MG63 (cell line): ENCODE measurements around the gene IDH3A. TPM values are rescaled to one million over a fixed set of nuclear protein-coding genes. Genes with fewer than 3 reads are reported as not detected.
A peak's percentile ranks its signal among the peaks of the same experiment; 100 is the strongest.

Experiments
- DNase-seq: peaks from one replicate; pipeline ENCODE4 v3.0.0-alpha.2; 2020
- H3K27me3 ChIP-seq: fragments of 250-450 bp; sonication (Bioruptor Pico); 2 replicates; pipeline ENCODE4 v1.5.1; 2020; ENCODE audit warnings: mild to moderate bottlenecking, moderate library complexity
- H3K36me3 ChIP-seq: fragments of 250-450 bp; sonication (Bioruptor Pico); 2 replicates; pipeline ENCODE4 v1.5.1; 2020; ENCODE audit warnings: mild to moderate bottlenecking, moderate library complexity
- H3K4me3 ChIP-seq: fragments of 250-450 bp; sonication (Bioruptor Pico); 2 replicates; pipeline ENCODE4 v1.5.1; 2020; ENCODE audit warnings: mild to moderate bottlenecking, moderate library complexity
- H3K9me3 ChIP-seq: fragments of 250-450 bp; sonication (Bioruptor Pico); 2 replicates; pipeline ENCODE4 v1.5.1; 2020; ENCODE audit warnings: mild to moderate bottlenecking, moderate library complexity
- total RNA-seq: library from RNA; depleted of rRNA; stranded (reverse); fragments of >200 nt; shearing (Covaris generic); gene quantifications from 2 replicates; pipeline ENCODE4 v1.2.3, GENCODE V29; 2014; ENCODE audit warnings: low replicate concordance; rRNA removed

IDH3A gene
- 67.3 and 87.9 TPM in 2 replicates for total RNA-seq

DNA sequence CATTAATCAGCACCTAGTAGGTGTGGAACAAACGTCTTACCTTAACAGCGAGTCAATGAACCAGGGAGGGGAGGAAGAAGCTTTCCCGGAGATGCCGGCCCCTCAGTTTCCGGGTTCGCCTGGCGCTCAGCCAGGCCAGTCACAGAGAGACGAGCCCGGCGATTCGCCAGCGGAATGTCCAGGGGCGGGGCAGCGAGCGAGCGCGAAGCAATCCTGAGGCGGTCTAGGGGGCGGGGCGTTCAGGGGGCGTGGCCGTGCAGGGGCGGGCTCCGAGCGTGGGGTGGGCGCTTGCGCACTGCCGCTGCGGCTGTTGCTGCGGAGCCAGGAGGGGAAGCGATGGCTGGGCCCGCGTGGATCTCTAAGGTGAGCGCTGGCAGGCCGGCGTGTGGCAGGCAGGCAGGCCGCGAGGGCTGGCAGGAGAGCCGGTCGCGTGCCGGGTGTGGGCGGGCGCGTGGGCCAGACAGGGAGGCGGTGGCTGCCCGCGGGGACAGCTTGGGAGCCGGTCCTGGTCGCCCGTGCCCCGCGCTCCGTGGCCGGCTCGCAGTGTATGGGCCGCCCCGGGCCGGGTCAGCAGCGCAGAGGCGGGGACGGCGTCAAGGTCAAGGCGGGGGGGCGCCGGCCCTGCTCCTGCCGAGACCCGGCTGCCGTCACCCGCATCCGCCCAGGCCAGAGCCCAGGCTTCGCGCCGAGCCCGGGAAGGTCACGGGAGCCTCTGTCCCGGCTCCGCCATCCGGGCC, at the start of gene IDH3A:
IDH3A (plus strand) TSS at position 295 of the 737 bp plus-strand sequence; CDS start at position 337, 42 bp downstream.
- DNase-seq: peak; percentile 98
- H3K9me3 ChIP-seq: no peaks in the 10 kb centered on the region

DNA sequence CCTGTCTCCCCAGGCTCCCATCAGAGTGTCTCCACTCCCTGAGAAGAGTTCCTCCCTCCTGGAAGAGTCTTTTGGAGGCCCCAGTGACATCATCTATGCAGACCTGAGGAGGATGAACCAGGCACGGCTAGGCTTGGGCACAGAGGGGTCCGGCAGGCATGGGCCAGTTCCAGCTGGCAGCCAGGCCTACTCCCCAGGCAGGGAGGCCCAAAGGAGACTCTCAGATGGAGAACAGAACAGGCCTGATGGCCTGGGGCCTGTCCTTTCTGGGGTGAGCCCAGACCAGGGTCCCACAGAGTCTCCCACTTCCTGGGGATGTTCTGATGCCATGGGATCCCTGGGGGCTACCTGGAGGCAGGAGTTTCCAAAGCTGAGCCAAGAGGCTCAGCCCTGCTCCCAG, 48.3 kb upstream of the IDH3A start:
- H3K36me3 ChIP-seq: no peaks in the 10 kb centered on the region
- H3K27me3 ChIP-seq: no peaks in the 10 kb centered on the region
- no peaks in the 10 kb centered on the region for H3K9me3 ChIP-seq
- H3K4me3 ChIP-seq: no peak overlapping the region
- DNase-seq: no peak

More for the DNA sequence above, at the start of gene IDH3A:
- Histone ChIP-seq H3K27me3 (no peaks in the 10 kb centered on the region), H3K36me3 (peaks cover 2% of the 10 kb centered on the region), H3K4me3 (peak within 1 kb of the TSS; percentile 81)

GRCh38 chr15:78101423-78102105, 47.6 kb upstream of the IDH3A start:
- Histone ChIP-seq H3K36me3 (no peaks in the 10 kb centered on the region), H3K4me3 (no peak overlapping the region), H3K9me3 (no peaks in the 10 kb centered on the region), H3K27me3 (no peaks in the 10 kb centered on the region)
- DNase-seq: no peak

DNA sequence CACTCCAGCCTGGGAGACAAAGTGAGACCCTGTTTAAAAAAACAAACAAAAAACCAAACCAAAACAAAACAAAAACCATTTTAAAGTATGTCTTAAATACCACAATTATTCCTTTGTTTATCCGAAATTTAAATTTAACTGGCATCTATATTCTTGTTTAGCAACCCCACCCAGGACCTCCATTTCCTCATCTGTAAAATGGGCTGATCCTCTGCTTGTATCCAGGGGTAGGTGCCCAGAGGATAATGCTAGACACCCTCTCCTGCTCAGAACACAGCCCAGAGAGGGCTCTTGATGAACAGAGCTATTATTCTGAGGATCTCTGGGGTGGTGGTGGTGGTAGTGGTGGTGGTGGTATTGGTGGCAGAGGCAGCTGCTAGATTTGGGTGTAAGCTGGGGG, 47.0 kb upstream of the IDH3A start:
- Histone ChIP-seq H3K36me3 (no peaks in the 10 kb centered on the region), H3K9me3 (no peaks in the 10 kb centered on the region), H3K27me3 (no peaks in the 10 kb centered on the region), H3K4me3 (no peak overlapping the region)
- no peak for DNase-seq

DNA sequence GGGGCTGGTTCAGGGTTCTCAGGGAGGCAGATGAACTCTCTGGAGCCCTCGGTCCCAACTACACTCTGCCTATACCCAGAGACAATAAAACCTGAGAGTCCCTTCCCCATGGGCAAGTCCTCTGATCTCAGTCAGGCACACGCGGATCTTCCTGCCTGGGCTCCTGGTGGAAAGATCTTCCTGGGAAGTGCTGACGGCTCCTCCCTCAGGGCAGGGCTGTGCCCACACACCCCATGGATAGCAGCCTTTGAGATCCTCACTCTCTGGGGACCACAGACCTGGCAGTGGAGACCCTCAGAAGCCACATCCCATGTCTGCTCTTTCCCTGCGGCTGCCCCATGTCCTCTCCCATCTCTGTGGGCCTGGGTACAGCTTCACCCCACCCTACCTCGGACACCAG, 46.4 kb upstream of the IDH3A start:
- H3K27me3 ChIP-seq: no peaks in the 10 kb centered on the region
- no peaks in the 10 kb centered on the region for H3K9me3 ChIP-seq
- DNase-seq: no peak
- H3K36me3 ChIP-seq: no peaks in the 10 kb centered on the region
- H3K4me3 ChIP-seq: no peak overlapping the region

- no peaks in the 10 kb centered on the region for H3K27me3 ChIP-seq
- no peak for DNase-seq
- H3K4me3 ChIP-seq: no peak overlapping the region
- H3K9me3 ChIP-seq: no peaks in the 10 kb centered on the region
- H3K36me3 ChIP-seq: no peaks in the 10 kb centered on the region
Observed at GRCh38 chr15:78103406-78104118, 45.6 kb upstream of the IDH3A start.

DNA sequence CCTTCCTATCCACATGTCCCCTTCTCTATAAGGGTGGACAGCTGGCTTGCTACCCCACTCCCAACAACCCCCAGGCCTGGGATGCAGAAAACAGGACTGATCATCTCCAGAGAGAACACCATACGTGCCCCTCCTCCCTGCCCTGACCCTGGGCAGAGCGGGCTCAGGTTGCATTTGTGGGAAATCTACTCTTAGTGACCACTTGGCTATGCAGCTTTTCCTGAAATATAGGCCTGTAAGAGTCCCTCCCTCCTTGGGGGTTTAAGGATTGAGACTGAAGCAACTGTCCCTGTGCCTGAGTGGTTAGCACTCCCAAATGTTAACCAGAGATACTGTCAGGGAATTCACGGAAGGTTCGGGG, 45.1 kb upstream of the IDH3A start:
- no peak for DNase-seq
- Histone ChIP-seq H3K9me3 (no peaks in the 10 kb centered on the region), H3K36me3 (no peaks in the 10 kb centered on the region), H3K4me3 (no peak overlapping the region), H3K27me3 (no peaks in the 10 kb centered on the region)

DNA sequence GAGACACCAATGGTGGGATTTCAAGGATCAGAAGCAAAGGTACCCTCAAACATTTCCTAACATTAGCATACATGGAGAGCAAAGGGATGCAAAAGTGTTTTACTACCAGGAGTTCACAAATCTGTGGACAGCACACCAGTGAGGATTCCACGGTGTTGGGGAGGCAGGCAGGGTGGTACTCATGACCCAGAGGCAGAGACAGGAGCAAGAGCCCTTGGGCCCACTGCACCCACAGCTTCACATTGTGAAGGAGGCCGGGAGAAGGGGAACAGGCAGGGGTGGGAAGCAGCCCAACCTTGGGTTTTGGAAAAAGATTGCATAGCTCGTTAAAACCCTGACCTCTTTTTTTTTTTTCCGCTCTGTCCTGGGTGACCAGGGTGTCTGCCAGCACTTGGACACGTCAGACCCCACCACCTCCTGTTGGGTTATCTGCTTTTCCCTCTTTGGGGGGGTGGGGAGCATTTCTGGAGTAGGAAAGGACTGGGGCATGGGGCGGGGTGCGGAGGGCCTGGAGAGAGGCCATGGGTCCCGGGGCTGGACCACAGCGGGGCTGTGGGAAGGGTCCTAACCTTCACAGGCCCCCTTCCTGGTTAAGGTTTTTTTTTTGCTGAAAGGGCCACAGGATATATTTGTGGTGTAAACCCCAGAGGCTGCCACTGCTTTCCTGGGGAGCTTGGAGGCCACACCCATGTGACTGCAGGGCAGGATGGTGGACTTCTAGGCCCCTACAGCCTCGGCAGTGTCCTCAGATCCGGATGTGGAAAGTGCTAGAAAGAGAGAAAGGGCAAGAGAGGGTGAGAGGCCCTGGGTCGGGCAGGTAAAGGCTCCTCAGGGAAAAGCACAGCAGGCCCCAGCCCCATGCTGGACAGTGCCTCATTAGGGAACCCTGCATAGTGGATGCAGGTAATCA, 44.3 kb upstream of the IDH3A start:
- Histone ChIP-seq H3K27me3 (no peaks in the 10 kb centered on the region), H3K36me3 (no peaks in the 10 kb centered on the region), H3K4me3 (no peak overlapping the region), H3K9me3 (no peaks in the 10 kb centered on the region)
- no peak for DNase-seq

DNA sequence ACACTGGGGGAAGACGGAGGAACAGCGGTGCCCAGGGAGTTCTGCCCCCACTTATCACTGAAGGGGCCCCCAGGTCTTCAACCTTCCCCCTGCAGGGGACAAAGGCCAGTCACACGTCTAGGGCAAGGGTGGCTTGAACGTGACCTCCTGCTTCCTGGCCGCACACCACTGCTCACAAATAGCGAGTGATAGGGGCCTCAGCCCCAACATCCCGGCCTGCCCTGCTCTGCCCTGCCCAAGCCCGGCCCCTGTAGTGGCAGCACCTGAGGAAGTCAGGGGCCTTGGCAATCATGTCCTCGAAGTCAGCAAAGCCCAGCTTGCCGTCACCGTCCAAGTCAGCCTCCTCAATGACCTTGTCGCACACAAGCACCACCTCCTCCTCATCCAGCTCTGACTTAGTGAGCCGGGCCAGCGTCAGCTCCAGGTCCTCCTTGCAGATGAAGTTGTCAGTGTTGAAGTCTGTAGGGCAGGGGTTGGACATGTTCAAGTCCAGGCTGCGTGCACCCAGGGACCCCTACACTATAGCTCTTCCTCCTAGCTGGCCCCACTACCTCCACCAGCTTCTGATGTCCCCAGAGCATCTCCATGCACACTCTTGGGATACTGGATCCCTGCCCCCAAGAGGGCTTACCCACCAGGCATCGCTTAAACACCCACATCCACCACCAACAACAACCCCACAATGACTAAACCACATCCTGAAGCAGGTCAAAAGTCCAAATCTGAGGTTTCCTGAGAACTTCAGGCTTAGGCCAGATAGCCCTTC, 43.5 kb upstream of the IDH3A start:
- no peak for DNase-seq
- H3K9me3 ChIP-seq: no peaks in the 10 kb centered on the region
- H3K4me3 ChIP-seq: no peak overlapping the region
- no peaks in the 10 kb centered on the region for H3K27me3 ChIP-seq
- no peaks in the 10 kb centered on the region for H3K36me3 ChIP-seq

DNA sequence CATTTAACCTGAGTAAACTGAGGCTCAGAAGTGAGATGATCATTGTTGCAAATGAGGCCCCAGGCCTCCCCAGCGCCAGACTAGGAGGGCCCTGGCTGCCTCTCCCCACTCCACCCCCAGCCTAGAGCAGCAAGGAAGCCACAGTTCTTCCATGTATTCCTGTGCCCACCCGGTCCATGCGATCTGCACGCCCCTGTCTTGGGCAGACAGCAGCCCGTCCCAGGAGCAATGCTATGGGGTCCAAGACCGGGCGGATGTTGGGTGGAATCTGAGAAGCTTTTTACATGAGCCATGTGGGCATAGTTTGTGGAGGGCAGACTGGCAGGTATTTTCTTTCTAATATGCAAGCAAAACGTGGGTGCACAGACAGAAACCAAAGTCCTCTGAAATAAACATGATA, 41.7 kb upstream of the IDH3A start:
- H3K27me3 ChIP-seq: no peaks in the 10 kb centered on the region
- DNase-seq: no peak
- H3K9me3 ChIP-seq: no peaks in the 10 kb centered on the region
- no peaks in the 10 kb centered on the region for H3K36me3 ChIP-seq
- no peak overlapping the region for H3K4me3 ChIP-seq

- Histone ChIP-seq H3K4me3 (no peak overlapping the region), H3K27me3 (no peaks in the 10 kb centered on the region), H3K9me3 (no peaks in the 10 kb centered on the region), H3K36me3 (no peaks in the 10 kb centered on the region)
- DNase-seq: peak; percentile 82
Observed at GRCh38 chr15:78108300-78109084, 40.7 kb upstream of the IDH3A start.

DNA sequence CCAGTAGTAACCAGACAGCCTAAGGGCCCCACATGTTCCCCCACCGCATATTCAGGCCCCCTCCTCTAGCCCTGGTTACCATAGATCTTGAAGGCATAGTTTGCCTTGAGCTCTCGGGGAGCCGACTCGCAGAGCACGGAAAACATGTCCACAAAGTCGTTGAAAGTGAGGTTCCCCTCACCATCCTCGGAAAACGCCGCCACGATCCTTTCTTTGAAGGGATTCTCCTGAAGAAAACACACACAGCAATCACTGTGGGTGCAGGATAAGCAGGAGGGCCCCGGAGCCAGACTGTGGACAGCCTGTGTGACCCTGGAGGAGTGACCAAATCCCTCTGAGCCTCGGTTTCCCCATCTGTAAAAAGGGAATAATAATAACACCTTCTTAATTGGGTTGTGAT, 40.0 kb upstream of the IDH3A start:
- no peaks in the 10 kb centered on the region for H3K9me3 ChIP-seq

GRCh38 chr15:78110096-78110495, 39.1 kb upstream of the IDH3A start:
- Histone ChIP-seq H3K27me3 (no peaks in the 10 kb centered on the region), H3K36me3 (no peaks in the 10 kb centered on the region), H3K9me3 (no peaks in the 10 kb centered on the region), H3K4me3 (no peak overlapping the region)
- no peak for DNase-seq

More for the DNA sequence above, 40.0 kb upstream of the IDH3A start:
- Histone ChIP-seq H3K36me3 (no peaks in the 10 kb centered on the region), H3K4me3 (no peak overlapping the region), H3K27me3 (no peaks in the 10 kb centered on the region)
- DNase-seq: no peak

DNA sequence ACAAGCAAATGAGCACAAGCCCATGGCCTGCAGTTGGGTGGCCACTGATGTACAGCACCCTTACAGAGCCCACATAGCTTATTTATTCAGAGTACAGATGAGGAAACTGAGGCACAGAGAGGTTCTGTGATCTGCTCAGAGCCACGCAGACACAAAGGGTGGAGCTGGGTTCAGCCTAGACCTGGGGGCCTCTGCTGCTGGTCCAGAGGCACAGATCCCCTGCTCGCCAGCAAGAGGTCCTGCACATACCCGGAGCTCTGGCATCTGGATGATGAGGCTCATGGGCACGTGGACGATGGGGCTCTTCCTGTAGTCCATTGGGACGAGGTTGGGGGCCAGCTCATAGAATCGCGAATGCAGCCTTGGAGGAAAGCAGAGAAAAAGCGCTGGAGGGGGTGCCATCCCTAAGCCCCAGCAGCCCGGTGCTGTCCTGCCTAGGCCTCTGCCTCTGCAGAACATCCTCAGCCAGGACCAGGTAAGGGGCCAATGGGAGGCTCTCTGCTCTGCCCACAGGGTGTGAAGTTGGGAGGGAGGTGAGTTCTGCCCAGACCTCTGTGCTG, 38.2 kb upstream of the IDH3A start:
- no peaks in the 10 kb centered on the region for H3K36me3 ChIP-seq
- no peaks in the 10 kb centered on the region for H3K27me3 ChIP-seq
- H3K9me3 ChIP-seq: no peaks in the 10 kb centered on the region
- DNase-seq: no peak
- H3K4me3 ChIP-seq: no peak overlapping the region

DNA sequence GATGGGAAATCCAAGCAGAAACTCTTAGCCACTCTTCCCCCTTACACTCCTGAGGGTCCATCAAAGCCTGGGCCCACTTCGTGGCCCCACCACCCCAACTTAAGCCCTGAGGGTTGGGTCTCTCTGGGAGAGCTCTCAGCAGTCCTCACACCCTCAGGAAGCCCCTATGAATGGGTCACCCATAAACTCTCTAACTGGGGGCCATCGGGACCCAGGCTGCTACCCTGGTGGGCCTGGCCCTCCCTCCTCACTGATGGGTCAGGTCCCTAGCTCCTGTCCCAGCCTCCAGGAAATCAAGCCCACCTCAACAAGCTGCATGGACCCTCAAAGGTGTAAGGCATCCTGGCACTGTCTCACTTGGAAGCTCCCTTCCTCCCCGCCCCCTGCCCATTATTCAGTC, 37.4 kb upstream of the IDH3A start:
- Histone ChIP-seq H3K36me3 (no peaks in the 10 kb centered on the region), H3K9me3 (no peaks in the 10 kb centered on the region), H3K4me3 (no peak overlapping the region), H3K27me3 (no peaks in the 10 kb centered on the region)
- DNase-seq: no peak
